ENCODE data around the gene PEPD.
A peak's percentile ranks its signal among the peaks of the same experiment; 100 is the strongest.

- TF ChIP-seq, protein P1, sequence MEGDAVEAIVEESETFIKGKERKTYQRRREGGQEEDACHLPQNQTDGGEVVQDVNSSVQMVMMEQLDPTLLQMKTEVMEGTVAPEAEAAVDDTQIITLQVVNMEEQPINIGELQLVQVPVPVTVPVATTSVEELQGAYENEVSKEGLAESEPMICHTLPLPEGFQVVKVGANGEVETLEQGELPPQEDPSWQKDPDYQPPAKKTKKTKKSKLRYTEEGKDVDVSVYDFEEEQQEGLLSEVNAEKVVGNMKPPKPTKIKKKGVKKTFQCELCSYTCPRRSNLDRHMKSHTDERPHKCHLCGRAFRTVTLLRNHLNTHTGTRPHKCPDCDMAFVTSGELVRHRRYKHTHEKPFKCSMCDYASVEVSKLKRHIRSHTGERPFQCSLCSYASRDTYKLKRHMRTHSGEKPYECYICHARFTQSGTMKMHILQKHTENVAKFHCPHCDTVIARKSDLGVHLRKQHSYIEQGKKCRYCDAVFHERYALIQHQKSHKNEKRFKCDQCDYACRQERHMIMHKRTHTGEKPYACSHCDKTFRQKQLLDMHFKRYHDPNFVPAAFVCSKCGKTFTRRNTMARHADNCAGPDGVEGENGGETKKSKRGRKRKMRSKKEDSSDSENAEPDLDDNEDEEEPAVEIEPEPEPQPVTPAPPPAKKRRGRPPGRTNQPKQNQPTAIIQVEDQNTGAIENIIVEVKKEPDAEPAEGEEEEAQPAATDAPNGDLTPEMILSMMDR (IDR thresholded peaks at IDR 0.05): no peak
- peak in 2 of 3 donors; percentile 26 to 51 for TF ChIP-seq POLR2AphosphoS5 (IDR thresholded peaks at IDR 0.05)
These were observed 155.5 kb downstream of the PEPD start for GRCh38 chr19:33366127-33366526.

All from transverse colon (tissue), 4 donors.